Measurements from ENCODE around the gene NR1D1.
A peak's percentile ranks its signal among the peaks of the same experiment; 100 is the strongest.

NR1D1 gene

DNA sequence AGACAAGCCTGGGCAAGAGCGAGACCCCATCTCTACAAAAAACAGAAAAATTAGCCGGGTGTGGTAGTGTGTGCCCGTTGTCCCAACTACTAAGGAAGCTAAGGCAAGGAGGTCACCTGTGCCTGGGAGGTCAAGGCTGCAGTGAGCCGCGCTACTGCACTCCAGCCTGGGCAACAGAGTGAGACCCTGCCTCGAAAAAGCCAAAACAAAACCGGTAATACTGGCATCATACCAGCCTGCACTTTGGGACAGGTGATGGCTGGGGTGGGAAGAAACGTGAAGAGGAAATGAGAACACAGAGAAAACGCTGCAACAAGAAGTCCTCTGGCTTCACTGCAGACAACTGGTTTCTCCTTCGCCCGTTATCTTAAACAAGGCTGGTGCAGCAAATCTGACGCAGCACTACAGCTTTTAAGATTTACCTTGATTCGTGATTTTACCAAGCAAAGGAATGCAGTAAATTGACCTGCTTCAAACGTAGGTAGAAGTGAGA is 39.2 kb upstream of the NR1D1 start:
- Histone ChIP-seq H3K9me2 (replicated peaks; ENCODE audit: insufficient read depth, low read length) (no peaks in the 10 kb centered on the region), H3K4me2 (ENCODE audit: low read depth, low read length) (peak overlapping the region; percentile 84), H3K4me1 (ENCODE audit: low read length) (peaks cover 8% of the 10 kb centered on the region), H3K27ac (ENCODE audit: low read length) (peak overlapping the region; percentile 91), H3K27me3 (replicated peaks; ENCODE audit: insufficient read depth, low read length) (no peaks in the 10 kb centered on the region), H2AFZ (ENCODE audit: low read length) (peak overlapping the region; percentile 47), H3K4me3 (ENCODE audit: low read length) (peak overlapping the region; percentile 86), H3K9me3 (replicated peaks; ENCODE audit: insufficient read depth, low read length) (no peaks in the 10 kb centered on the region), H3K9ac (ENCODE audit: low read length) (peak overlapping the region; percentile 90), H3K79me2 (ENCODE audit: low read length) (peaks cover 78% of the 10 kb centered on the region), H3K36me3 (replicated peaks; ENCODE audit: insufficient read depth, low read length) (0 out of 2 replicates have a peak, but pooled peaks cover 3% of the 10 kb centered on the region), H3F3A (ENCODE audit: insufficient read depth, low read length) (peaks cover 20% of the 10 kb centered on the region), H4K20me1 (ENCODE audit: insufficient read depth, low read length) (no peaks in the 10 kb centered on the region)
- no peak for DNase-seq
- TF ChIP-seq EZH2phosphoT487 (IDR thresholded peaks at IDR 0.05; ENCODE audit: low read length): no peak
- no peak for TF ChIP-seq EZH2 (optimal IDR thresholded peaks at IDR 0.05; ENCODE audit: low read depth, low read length)
- TF ChIP-seq, protein P1, sequence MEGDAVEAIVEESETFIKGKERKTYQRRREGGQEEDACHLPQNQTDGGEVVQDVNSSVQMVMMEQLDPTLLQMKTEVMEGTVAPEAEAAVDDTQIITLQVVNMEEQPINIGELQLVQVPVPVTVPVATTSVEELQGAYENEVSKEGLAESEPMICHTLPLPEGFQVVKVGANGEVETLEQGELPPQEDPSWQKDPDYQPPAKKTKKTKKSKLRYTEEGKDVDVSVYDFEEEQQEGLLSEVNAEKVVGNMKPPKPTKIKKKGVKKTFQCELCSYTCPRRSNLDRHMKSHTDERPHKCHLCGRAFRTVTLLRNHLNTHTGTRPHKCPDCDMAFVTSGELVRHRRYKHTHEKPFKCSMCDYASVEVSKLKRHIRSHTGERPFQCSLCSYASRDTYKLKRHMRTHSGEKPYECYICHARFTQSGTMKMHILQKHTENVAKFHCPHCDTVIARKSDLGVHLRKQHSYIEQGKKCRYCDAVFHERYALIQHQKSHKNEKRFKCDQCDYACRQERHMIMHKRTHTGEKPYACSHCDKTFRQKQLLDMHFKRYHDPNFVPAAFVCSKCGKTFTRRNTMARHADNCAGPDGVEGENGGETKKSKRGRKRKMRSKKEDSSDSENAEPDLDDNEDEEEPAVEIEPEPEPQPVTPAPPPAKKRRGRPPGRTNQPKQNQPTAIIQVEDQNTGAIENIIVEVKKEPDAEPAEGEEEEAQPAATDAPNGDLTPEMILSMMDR (IDR thresholded peaks at IDR 0.05; ENCODE audit: low read length): no peak

DNA sequence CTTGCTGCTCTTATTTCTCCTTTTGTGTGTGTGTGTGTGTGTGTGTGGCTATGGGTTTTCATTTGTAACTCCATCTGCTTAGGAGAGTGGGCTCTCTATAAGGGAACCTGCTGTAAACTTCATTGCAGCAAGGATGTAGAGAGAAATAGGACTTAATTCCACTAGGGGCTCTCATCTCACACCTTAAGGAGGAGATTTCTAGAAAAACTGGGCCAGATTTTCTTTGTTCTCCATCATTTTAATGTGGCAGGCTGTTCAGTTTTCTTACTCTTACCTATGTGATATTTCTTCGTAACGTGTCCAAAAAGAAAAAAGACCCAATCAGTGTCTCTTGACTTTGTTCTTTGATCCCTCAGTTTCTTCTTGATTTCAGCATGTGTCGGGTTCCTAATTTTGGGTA is 35.4 kb upstream of the NR1D1 start:
- no peak overlapping the region for H3K27ac ChIP-seq (ENCODE audit: low read length)
- no peaks in the 10 kb centered on the region; the same call in 1 of the 2 replicates for H3K36me3 ChIP-seq (replicated peaks; ENCODE audit: insufficient read depth, low read length)
- H3K9ac ChIP-seq (ENCODE audit: low read length): no peak overlapping the region

DNA sequence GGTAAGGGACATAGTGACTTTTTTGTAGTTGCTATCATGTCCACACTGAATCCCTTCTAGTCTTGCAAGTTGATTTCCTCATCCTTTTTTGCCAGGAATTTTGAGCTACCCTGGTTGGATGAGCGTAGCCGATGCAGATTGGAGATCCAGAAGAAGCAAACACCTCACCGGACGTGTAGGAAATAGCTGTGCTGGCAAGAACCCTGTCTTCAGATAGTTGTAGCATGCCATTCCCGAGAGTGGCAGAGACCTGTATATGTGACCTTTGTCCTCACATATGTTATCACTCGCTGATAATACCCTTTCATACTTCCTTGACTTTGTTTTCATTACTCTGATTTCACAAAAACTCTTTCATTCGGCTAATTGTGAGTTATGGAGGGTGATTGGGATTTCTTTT is 33.8 kb upstream of the NR1D1 start:
- H3K9me3 ChIP-seq (replicated peaks; ENCODE audit: insufficient read depth, low read length): no peaks in the 10 kb centered on the region
- peaks cover 69% of the 10 kb centered on the region for H3K79me2 ChIP-seq (ENCODE audit: low read length)
- no peaks in the 10 kb centered on the region for H3K9me2 ChIP-seq (replicated peaks; ENCODE audit: insufficient read depth, low read length)
- no peak overlapping the region for H3K4me2 ChIP-seq (ENCODE audit: low read depth, low read length)
- TF ChIP-seq EZH2phosphoT487 (IDR thresholded peaks at IDR 0.05; ENCODE audit: low read length) (no peak), EZH2 (optimal IDR thresholded peaks at IDR 0.05; ENCODE audit: low read depth, low read length) (no peak)
- TF ChIP-seq, protein P1 (IDR thresholded peaks at IDR 0.05; ENCODE audit: low read length): no peak
- no peak overlapping the region for H2AFZ ChIP-seq (ENCODE audit: low read length)
- peaks cover 3% of the 10 kb centered on the region; the same call in 1 of the 2 replicates for H3K36me3 ChIP-seq (replicated peaks; ENCODE audit: insufficient read depth, low read length)
- peaks cover 14% of the 10 kb centered on the region for H3F3A ChIP-seq (ENCODE audit: insufficient read depth, low read length)
- H3K4me1 ChIP-seq (ENCODE audit: low read length): no peaks in the 10 kb centered on the region
- no peak overlapping the region for H3K9ac ChIP-seq (ENCODE audit: low read length)
- H3K4me3 ChIP-seq (ENCODE audit: low read length): no peak overlapping the region
- no peaks in the 10 kb centered on the region for H3K27me3 ChIP-seq (replicated peaks; ENCODE audit: insufficient read depth, low read length)
- no peak for DNase-seq
- H4K20me1 ChIP-seq (ENCODE audit: insufficient read depth, low read length): no peaks in the 10 kb centered on the region
- no peak overlapping the region for H3K27ac ChIP-seq (ENCODE audit: low read length)

More for the DNA sequence above, 35.4 kb upstream of the NR1D1 start:
- no peaks in the 10 kb centered on the region for H3K9me2 ChIP-seq (replicated peaks; ENCODE audit: insufficient read depth, low read length)
- no peaks in the 10 kb centered on the region for H3K9me3 ChIP-seq (replicated peaks; ENCODE audit: insufficient read depth, low read length)
- H3K27me3 ChIP-seq (replicated peaks; ENCODE audit: insufficient read depth, low read length): no peaks in the 10 kb centered on the region
- no peak overlapping the region for H3K4me3 ChIP-seq (ENCODE audit: low read length)
- peaks cover 20% of the 10 kb centered on the region for H3F3A ChIP-seq (ENCODE audit: insufficient read depth, low read length)
- H2AFZ ChIP-seq (ENCODE audit: low read length): no peak overlapping the region
- no peak for TF ChIP-seq EZH2phosphoT487 (IDR thresholded peaks at IDR 0.05; ENCODE audit: low read length)
- TF ChIP-seq, protein P1 (IDR thresholded peaks at IDR 0.05; ENCODE audit: low read length): no peak
- no peak for TF ChIP-seq EZH2 (optimal IDR thresholded peaks at IDR 0.05; ENCODE audit: low read depth, low read length)
- H3K4me1 ChIP-seq (ENCODE audit: low read length): no peaks in the 10 kb centered on the region
- H3K79me2 ChIP-seq (ENCODE audit: low read length): peaks cover 65% of the 10 kb centered on the region
- H4K20me1 ChIP-seq (ENCODE audit: insufficient read depth, low read length): no peaks in the 10 kb centered on the region
- H3K4me2 ChIP-seq (ENCODE audit: low read depth, low read length): no peak overlapping the region
- DNase-seq: no peak

Measured in MM.1S (cell line).